GM19467 (cell line): Measurements from ENCODE around the gene CSTPP1.
"Not testable (repeated sequence)": the region's sequence is repeated elsewhere in the genome, so short reads cannot be mapped to it uniquely, and the experiment has no call there.

Experiments
- ATAC-seq: cut with Tn5 transposase; IDR thresholded peaks from one replicate; pipeline ENCODE4 v1.9.1; 2021; ENCODE audit warnings: mild to moderate bottlenecking, moderate library complexity; ENCODE audit not compliant: unreplicated experiment

The CSTPP1 gene

DNA sequence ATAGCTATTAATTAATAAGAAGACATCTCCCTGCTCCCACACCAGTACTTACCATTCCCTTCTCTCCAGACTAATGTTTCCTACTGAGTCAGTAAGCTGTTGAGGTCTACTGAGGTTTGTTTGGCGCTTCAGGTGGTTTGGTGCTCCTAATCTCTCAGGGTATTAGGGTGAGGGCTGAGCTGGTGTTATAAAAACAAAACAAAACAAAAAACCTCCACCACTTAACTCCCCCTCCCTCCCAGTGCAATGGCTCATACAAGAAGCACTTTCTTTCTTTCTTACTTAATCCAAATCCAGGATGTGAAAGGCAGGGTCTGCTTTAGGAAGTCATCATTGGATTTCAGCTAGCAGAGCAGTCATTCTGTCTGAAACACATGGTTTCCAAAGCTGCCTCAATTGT is 15.3 kb downstream of the CSTPP1 start:
- ATAC-seq, result no peak

DNA sequence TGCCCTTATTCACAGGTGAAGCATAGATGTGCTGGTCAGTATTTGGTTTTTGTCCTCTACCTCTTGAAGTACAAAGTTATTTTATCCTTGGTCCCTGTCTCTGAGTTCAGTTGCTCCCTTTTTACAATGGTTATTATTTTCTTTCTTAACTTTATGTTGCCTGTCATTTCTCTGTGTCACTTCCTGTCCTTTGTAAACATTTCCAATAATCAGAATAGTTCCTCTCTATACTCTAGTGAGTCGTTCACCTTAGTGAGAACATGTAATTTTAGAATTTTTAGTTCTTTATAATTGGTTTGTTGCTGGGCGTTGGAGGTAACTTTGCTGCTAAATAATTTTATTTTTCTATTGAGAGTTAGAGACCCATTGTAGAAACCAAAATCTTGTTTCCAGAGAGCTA is 16.0 kb downstream of the CSTPP1 start:
- no peak for ATAC-seq

DNA sequence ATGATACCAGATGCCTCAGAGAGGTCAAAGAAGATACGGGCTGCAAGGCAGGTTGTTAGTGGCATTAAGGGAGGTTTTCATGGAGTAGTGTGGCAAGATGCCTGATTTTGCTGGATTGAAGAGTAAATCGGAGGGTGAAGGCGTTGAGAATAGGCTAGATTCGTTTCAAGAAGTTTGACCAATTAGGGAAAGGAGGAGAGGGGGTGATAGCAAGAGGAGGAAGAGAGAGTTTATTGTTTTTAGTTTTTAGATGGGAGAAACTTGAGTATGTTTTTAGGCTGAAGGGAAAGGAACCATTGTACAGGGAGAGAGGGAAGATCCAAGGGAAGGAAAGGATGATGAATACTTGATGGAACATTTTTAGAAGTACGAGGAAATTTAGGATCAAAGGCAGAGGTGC is 16.5 kb downstream of the CSTPP1 start:
- ATAC-seq, result no peak

- ATAC-seq, result no peak
Observed at GRCh38 chr11:46958777-46959176, 22.2 kb downstream of the CSTPP1 start.

- no peak for ATAC-seq
Observed at GRCh38 chr11:46961041-46961440, 24.5 kb downstream of the CSTPP1 start.

GRCh38 chr11:46961886-46962285 is 25.3 kb downstream of the CSTPP1 start:
- ATAC-seq, result not testable (repeated sequence)

DNA sequence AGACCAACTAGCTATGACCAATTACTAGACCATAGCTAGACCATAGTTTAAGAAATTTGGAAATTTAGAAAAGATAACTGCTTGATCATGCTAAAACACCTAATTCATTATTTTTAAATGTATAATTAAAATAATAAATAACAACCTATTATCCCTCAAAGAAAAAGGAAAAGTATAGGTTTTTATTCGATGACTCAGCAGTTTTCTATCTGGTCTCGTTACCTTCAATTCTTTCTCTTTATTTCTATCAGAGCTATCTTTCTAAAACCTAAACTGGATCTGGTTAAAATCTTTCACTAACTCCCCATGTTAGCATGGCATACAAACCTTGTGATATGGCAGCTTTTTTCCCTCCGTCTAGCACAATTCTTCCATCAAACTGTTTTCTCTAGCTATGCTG is 27.3 kb downstream of the CSTPP1 start:
- no peak for ATAC-seq

GRCh38 chr11:46966773-46967172 is 30.2 kb downstream of the CSTPP1 start:
- no peak for ATAC-seq

GRCh38 chr11:46967962-46968361 is 31.4 kb downstream of the CSTPP1 start:
- no peak for ATAC-seq

GRCh38 chr11:46969379-46969778 is 32.8 kb downstream of the CSTPP1 start:
- no peak for ATAC-seq

DNA sequence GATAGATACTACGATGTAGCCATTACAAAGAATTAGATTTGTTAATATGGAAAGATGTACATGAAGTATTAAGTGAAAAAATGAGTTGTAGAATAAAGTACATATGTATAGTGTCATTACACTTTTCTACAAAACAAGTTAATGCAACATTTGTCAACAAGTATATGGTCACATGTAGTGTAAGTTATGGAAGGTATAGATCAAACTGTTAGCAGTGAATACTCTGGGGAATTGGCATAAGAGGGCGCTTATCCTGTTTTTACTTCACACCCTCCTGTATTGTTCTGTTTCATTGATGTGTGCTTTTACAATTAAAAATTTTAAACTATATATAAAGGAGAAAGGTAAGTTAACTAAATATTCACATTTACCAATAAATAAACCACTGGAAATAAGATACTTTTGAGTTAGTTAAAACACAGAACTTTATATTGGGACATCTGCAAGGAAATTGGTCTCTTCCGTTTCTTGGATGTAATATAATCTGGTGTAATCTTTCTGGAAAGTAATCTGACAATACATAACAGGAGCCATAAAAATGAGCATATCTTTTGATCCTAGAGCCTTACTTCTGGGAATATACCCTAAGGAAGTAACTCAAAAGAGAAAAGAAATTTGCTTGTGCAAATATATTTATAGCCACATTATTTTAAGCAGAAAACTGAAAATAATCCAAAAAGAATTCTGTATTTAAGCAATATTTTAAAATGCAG is 34.5 kb downstream of the CSTPP1 start:
- ATAC-seq, result no peak

GRCh38 chr11:46972343-46972742 is 35.8 kb downstream of the CSTPP1 start:
- no peak for ATAC-seq

- no peak for ATAC-seq
Observed at GRCh38 chr11:46972821-46973220, 36.3 kb downstream of the CSTPP1 start.

DNA sequence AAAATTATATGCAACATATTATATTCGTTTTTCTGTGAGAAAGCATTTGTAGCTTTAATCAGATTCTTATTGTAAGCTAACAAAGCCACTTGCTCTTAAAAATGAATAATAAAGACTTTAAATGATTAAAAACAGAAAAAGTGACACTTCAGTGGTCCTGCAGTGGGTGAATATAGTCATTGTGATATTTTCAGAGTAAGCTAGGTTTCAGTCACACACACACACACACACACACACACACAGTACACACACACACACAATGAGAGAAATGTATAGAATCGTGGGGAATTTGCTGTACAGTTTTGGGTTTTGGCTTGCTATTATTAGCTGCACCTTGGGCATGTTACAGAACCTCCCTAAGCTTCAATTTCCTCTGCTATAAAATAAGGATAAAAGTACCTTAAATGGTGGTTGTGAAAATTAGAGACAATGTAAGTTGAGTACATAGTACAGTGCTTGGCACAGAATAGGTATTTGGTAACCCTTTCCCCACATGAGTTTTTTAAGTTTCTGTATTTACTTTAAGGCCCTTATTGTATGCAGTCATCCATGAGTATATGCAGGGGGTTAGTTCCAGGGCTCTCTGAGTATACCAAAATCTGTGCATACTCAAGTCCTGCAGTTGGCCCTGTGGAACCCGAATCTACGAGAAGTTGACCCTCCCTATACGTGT is 39.8 kb downstream of the CSTPP1 start:
- no peak for ATAC-seq

- no peak for ATAC-seq
Observed at GRCh38 chr11:46977038-46977813, 40.7 kb downstream of the CSTPP1 start.

- no peak for ATAC-seq
Observed at GRCh38 chr11:46978005-46978491, 41.5 kb downstream of the CSTPP1 start.

DNA sequence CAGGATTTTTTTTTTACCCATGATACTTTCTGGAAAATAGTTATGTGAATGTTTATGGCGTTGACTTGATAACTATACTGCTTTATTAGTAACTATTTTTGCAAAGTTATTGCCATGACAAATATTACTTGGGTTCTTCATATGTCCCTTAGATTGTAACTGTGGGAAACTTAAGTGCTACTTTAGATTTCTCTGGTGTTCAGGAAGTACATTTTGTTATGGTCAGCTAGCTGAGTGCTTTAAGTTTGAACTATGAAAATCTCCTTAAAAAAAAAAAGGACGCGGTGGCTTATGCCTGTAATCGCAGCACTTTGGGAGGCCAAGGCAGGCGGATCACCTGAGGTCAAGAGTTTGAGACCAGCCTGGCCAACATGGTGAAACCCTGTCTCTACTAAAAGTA is 42.8 kb downstream of the CSTPP1 start:
- no peak for ATAC-seq

DNA sequence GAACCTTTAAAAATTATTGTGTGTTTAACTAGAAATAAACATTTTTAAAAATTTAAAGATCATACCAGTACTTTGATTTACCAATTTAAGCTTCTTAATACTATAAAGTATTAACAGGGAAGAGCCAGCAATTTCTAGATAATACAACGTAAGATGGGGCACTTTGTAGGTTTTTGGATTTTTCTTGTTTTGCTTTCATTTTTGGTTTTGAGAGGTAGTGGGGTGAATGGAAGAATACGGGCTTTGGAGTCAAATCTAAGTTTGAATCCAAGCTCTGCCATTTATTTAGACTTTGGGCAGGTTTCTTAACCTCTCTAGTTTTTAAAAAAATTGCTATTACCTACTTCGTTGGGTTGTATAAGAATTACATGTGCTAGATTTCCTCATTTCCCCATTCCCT is 44.9 kb downstream of the CSTPP1 start:
- no peak for ATAC-seq

DNA sequence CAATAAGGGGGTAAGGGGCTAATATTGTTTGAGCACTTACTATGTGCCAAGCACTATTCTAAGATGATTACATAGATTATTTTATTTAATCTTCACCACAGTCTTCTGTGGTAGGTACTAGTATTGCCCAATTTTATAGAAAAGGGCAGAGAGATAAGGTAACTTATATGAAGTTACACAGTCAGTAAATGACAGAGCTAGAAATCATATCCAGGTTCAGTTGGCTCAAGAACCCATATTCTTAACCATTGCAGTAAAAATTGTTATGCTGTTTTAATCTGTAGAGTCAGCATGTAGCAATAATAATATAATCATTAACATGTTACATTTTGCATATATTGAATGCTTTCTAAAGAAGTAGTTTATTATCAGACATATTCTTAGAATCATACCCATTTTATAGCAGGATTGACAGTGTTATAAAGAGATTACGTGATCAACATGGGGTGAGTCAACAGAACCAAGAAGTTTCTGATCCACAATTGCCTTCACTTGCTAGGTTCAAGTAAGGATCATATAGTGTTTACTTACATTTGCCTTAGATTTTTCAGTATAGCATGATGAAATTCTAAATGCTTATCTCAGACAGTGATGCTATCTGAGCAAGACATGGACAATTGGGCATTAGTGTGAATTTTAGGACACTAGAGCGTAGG is 46.4 kb downstream of the CSTPP1 start:
- ATAC-seq, result no peak

GRCh38 chr11:46983598-46983997 is 47.0 kb downstream of the CSTPP1 start:
- no peak for ATAC-seq

DNA sequence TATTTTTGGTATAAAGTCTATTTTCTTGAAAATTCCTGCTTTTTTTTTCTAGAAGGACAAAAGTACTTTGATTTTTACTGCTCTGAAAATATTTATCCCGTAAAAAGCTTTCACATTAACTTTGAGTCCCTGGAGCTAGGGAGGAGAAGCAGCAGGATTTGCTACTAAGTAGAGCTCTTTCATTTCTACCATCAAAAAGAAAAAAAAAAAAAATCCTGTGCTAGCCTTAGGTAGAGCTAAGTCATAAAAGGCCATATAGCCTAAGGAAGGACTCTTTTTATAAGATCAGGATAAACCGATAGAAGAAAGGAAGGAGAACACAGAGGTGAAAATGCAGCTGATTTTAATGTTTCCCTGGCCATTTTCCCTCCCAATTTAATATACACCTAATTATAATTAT is 48.0 kb downstream of the CSTPP1 start:
- no peak for ATAC-seq
